Measurements from ENCODE around the gene DNAJC5.
"Not testable (repeated sequence)": the region's sequence is repeated elsewhere in the genome, so short reads cannot be mapped to it uniquely, and the experiment has no call there.

GRCh38 chr20:63851548-63851943 is 43.4 kb upstream of the DNAJC5 start:
- TF ChIP-seq CTCF, POLR2A (IDR thresholded peaks at IDR 0.05): not testable (repeated sequence)

All from body of pancreas (tissue), 4 donors.